Fibroblast of lung (primary cell): Measurements from ENCODE around the gene KCNJ5. TPM values are rescaled to one million over a fixed set of nuclear protein-coding genes. Genes with fewer than 3 reads are reported as not detected.

Source experiments
- DNase-seq, 2 donors: peaks; one replicate each; pipeline versions ENCODE4 v3.0.0 to v3.0.0-alpha.2; 2010; ENCODE audit warnings: low read depth in 2 of 2
- H2AFZ ChIP-seq: 2 replicates; pipeline ENCODE4 v1.5.1; 2012; ENCODE audit warnings: low read length, control low read depth, inconsistent platforms
- H3K27ac ChIP-seq: 2 replicates; pipeline ENCODE4 v1.5.1; 2011; ENCODE audit warnings: low read length, control low read depth; ENCODE audit not compliant: insufficient read depth
- H3K27me3 ChIP-seq: 2 replicates; pipeline ENCODE4 v1.5.1; 2011; ENCODE audit warnings: mild to moderate bottlenecking, low read length; ENCODE audit not compliant: control insufficient read depth, insufficient read depth
- H3K36me3 ChIP-seq: 2 replicates; pipeline ENCODE4 v1.5.1; 2011; ENCODE audit warnings: low read length; ENCODE audit not compliant: control insufficient read depth, insufficient read depth
- H3K4me1 ChIP-seq: 2 replicates; pipeline ENCODE4 v1.5.1; 2011; ENCODE audit warnings: low read length; ENCODE audit not compliant: control insufficient read depth, insufficient read depth; ENCODE audit errors: extremely low read depth
- H3K4me2 ChIP-seq: 2 replicates; pipeline ENCODE4 v1.5.1; 2011; ENCODE audit warnings: low read length, control low read depth; ENCODE audit not compliant: insufficient read depth; ENCODE audit errors: extremely low read depth
- H3K4me3 ChIP-seq, 4 experiments: fragments of 200-600 bp in 1 of 4; sonication (generic) in 1 of 4; replicated peaks in 1 of 4; 2 replicates each; pipeline ENCODE4 v1.5.1; 2011 to 2016; ENCODE audit warnings: low read length in 4 of 4, low read depth in 3 of 4, mild to moderate bottlenecking in 3 of 4, control low read depth in 2 of 4, inconsistent platforms in 1 of 4, mixed read lengths in 1 of 4; ENCODE audit not compliant: insufficient read depth in 1 of 4; ENCODE audit errors: control extremely low read depth in 1 of 4
- H3K79me2 ChIP-seq: 2 replicates; pipeline ENCODE4 v1.5.1; 2012; ENCODE audit warnings: mild to moderate bottlenecking, low read length, inconsistent platforms; ENCODE audit not compliant: control insufficient read depth, insufficient read depth
- H3K9ac ChIP-seq: 2 replicates; pipeline ENCODE4 v1.5.1; 2011; ENCODE audit warnings: mild to moderate bottlenecking, low read length, control low read depth; ENCODE audit not compliant: insufficient read depth
- H3K9me3 ChIP-seq: 2 replicates; pipeline ENCODE4 v1.5.1; 2012; ENCODE audit warnings: low read depth, low read length; ENCODE audit not compliant: control insufficient read depth, insufficient read depth
- H4K20me1 ChIP-seq: 2 replicates; pipeline ENCODE4 v1.5.1; 2011; ENCODE audit warnings: low read length; ENCODE audit not compliant: control insufficient read depth, insufficient read depth; ENCODE audit errors: extremely low read depth
- CTCF ChIP-seq, 2 donors: IDR thresholded peaks in 1 of 2; conservative IDR thresholded peaks in 1 of 2; 1 replicate in 1 of 2; 2 replicates in 1 of 2; pipeline ENCODE4 v1.5.1; 2011 to 2012; ENCODE audit warnings: low read length in 2 of 2, control low read depth in 1 of 2, inconsistent platforms in 1 of 2, low read depth in 1 of 2, mild to moderate bottlenecking in 1 of 2
- EZH2 ChIP-seq: IDR thresholded peaks from 2 replicates; pipeline ENCODE4 v1.5.1; 2012; ENCODE audit warnings: low read length, control low read depth, mild to moderate bottlenecking; ENCODE audit errors: missing control alignments
- polyA plus RNA-seq, 2 donors: library from polyadenylated mRNA; depleted of rRNA in 1 of 2; stranded (reverse) in 1 of 2; unstranded in 1 of 2; fragments of >200 nt; gene quantifications; 2 replicates each; pipeline ENCODE4 v1.2.1, GENCODE V29; 2011 to 2012; ENCODE audit warnings: missing spikeins in 1 of 2
- total RNA-seq: library from RNA; depleted of rRNA; stranded (reverse); fragments of >200 nt; gene quantifications from 2 replicates; pipeline ENCODE4 v1.2.1, GENCODE V29; 2014

The KCNJ5 gene
- total and polyA plus RNA-seq, 2 donors (not counting 1 experiment from before 2014, with no cell fraction given): 0.24 to 0.33 TPM

DNA sequence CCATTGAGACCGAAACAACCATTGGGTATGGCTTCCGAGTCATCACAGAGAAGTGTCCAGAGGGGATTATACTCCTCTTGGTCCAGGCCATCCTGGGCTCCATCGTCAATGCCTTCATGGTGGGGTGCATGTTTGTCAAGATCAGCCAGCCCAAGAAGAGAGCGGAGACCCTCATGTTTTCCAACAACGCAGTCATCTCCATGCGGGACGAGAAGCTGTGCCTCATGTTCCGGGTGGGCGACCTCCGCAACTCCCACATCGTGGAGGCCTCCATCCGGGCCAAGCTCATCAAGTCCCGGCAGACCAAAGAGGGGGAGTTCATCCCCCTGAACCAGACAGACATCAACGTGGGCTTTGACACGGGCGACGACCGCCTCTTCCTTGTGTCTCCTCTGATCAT is 20.5 kb downstream of the KCNJ5 start:
- Histone ChIP-seq H3K9ac (no peak overlapping the region), H3K27ac (no peak overlapping the region), H3K4me1 (peaks cover 12% of the 10 kb centered on the region), H3K4me2 (no peak overlapping the region), H3K4me3 (no peak overlapping the region), H4K20me1 (no peaks in the 10 kb centered on the region), H3K36me3 (no peaks in the 10 kb centered on the region), H2AFZ (no peak overlapping the region), H3K27me3 (peaks cover 3% of the 10 kb centered on the region), H3K9me3 (no peaks in the 10 kb centered on the region), H3K79me2 (no peaks in the 10 kb centered on the region)
- no peak for DNase-seq
- TF ChIP-seq CTCF (conservative IDR thresholded peaks at IDR 0.05 in 1 of 2, IDR thresholded peaks at IDR 0.05 in 1 of 2; ENCODE audit: low read depth in 1 of 2, low read length in 2 of 2) (no peak), EZH2 (no peak)

DNA sequence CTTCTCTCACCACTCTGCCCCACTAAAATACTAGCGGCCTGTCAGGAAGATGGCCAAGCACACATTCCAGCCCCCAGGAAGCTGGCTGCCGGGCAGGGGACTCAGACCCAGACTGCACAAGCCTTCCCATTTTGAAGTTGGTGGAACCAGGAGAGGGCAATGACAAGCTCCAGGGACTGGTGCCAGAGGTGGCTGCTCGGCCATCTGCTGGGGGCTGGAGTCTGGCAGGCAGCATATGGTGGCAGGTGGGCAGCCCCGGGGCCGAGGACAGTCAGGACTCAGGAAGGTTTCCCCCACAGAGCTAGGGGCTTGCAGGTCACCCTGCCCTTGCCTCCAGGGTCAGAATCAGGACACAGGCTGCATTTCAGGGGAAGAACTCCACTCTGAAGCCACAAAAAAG is 22.6 kb downstream of the KCNJ5 start:
- Histone ChIP-seq H3K79me2 (no peaks in the 10 kb centered on the region), H2AFZ (no peak overlapping the region), H3K36me3 (no peaks in the 10 kb centered on the region), H3K27ac (no peak overlapping the region), H3K4me3 (no peak overlapping the region), H3K9me3 (no peaks in the 10 kb centered on the region), H4K20me1 (no peaks in the 10 kb centered on the region), H3K27me3 (peaks cover 3% of the 10 kb centered on the region), H3K4me1 (peaks cover 9% of the 10 kb centered on the region), H3K9ac (no peak overlapping the region), H3K4me2 (no peak overlapping the region)
- DNase-seq: no peak
- TF ChIP-seq EZH2 (no peak), CTCF (conservative IDR thresholded peaks at IDR 0.05 in 1 of 2, IDR thresholded peaks at IDR 0.05 in 1 of 2; ENCODE audit: low read depth in 1 of 2, low read length in 2 of 2) (no peak)

DNA sequence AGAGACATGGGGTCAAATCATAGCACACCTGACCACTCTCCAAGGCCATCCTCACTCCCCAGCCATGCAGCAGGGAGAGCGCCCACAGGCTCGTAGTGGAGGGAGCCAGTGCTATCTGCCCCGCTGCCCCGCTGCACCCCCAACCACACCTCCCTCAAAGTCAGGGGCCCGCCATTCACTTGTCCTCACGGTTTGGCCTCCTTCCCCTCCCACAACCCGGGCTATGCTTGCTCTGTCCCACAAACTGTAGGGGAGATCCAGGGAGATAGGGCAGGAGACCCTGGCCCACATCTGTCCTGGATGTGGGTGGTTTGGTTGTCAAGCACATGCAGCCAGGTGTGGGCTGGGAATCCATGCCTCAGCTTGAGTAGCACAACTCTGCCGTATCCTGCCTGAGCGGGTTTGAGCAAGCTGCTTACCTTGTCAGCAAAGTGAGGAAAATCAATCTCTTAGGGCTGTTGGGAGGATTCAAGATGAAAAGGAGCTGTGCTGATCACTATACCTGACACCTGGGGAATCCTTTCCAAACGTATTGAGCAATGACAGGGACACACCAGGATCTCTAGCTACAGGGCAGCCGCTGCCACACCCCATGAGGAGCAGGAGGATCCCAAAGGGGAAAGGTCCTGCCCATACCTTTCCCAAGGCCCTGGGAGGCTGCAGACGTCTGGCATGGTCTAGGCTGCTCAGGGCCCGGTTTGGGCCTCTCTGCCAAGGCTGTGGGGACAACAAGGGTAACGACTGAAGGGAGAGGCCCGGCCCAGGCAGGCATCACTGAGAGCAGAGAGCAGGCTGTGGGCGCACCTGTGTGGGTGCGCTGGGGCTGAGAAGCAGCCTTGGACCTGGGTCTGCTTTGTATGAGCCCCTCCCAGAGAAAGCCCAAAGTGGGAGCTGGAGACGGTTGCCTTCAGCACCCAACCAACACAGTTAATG is 23.3 kb downstream of the KCNJ5 start:
- no peaks in the 10 kb centered on the region for H4K20me1 ChIP-seq
- H3K4me3 ChIP-seq: no peak overlapping the region
- TF ChIP-seq EZH2: no peak
- no peak for TF ChIP-seq CTCF (conservative IDR thresholded peaks at IDR 0.05 in 1 of 2, IDR thresholded peaks at IDR 0.05 in 1 of 2; ENCODE audit: low read depth in 1 of 2, low read length in 2 of 2)
- no peaks in the 10 kb centered on the region for H3K36me3 ChIP-seq
- no peak overlapping the region for H2AFZ ChIP-seq
- H3K27me3 ChIP-seq: peaks cover 3% of the 10 kb centered on the region
- no peak for DNase-seq
- H3K4me2 ChIP-seq: no peak overlapping the region
- H3K4me1 ChIP-seq: peaks cover 3% of the 10 kb centered on the region
- H3K27ac ChIP-seq: no peak overlapping the region
- H3K9me3 ChIP-seq: no peaks in the 10 kb centered on the region
- no peaks in the 10 kb centered on the region for H3K79me2 ChIP-seq
- no peak overlapping the region for H3K9ac ChIP-seq
